Astrocyte (in vitro differentiated cells and primary cell): ENCODE measurements around the gene TLE5.

Experiments used
- CTCF ChIP-seq: IDR thresholded peaks from 2 replicates; pipeline ENCODE4 v1.5.1; 2011; ENCODE audit warnings: low read depth, mild to moderate bottlenecking, inconsistent platforms, low read length, moderate library complexity; ENCODE audit not compliant: insufficient read depth
- EZH2 ChIP-seq: IDR thresholded peaks from 2 replicates; pipeline ENCODE4 v1.6.1; 2012; ENCODE audit warnings: mild to moderate bottlenecking, low read length, inconsistent platforms; ENCODE audit not compliant: insufficient read depth

- TF ChIP-seq CTCF: no peak
- TF ChIP-seq EZH2: no peak
Measured at GRCh38 chr19:3073159-3073563, 10.9 kb upstream of the TLE5 start.
